Measurements from ENCODE around the gene PRTFDC1. TPM values are rescaled to one million over a fixed set of nuclear protein-coding genes. Genes with fewer than 3 reads are reported as not detected.
A peak's percentile ranks its signal among the peaks of the same experiment; 100 is the strongest.

Gene PRTFDC1
- total and polyA plus RNA-seq, 2 of the 13 experiments (the other 11 are each of a cell fraction or from before 2014, with no cell fraction given): not detected

DNA sequence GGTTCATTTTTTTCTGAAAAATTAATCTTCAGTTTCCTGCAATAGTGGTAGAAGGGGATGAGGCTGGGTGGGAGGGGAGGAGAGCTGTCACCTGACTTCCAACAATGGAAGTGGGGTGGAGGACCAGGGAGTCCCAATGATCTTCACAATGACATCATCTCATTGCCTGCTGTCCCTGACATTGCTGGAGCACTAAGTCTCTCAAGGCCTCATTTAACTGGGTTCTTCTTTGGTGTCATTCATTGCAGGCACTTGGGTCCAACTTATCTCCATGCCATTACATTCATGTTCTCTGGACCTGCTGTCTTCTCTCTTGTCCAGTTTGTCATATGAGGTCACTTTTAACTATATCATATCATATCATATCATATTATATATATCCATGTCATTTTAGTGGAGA lies 34.4 kb downstream of the PRTFDC1 start:
- in situ Hi-C loops (cut with HindIII; ENCODE audit: extremely low pct_ligation_motif_present, low pct_unique_long_range_greater_than_20kb) (no loop called here), intact Hi-C loops (cut with micrococcal nuclease; ENCODE audit: unreplicated experiment) (no loop called here)
- Histone ChIP-seq H3K27me3 (ENCODE audit: control insufficient read depth in 1 of 2, insufficient read depth in 2 of 2, low read length in 2 of 2) (no peaks in the 10 kb centered on the region; a peak in 1 of 5 replicates), H3K9me3 (ENCODE audit: low read length) (no peaks in the 10 kb centered on the region), H3K4me1 (ENCODE audit: insufficient read depth, low read length) (no peaks in the 10 kb centered on the region), H3K27ac (ENCODE audit: extremely low read length, insufficient read depth, low read length) (no peak overlapping the region), H2AFZ (ENCODE audit: low read length) (no peak overlapping the region), H3K36me3 (replicated peaks in 1 of 2; ENCODE audit: control insufficient read depth in 1 of 2, insufficient read depth in 2 of 2, low read length in 2 of 2) (no peaks in the 10 kb centered on the region), H3K4me3 (replicated peaks in 1 of 3; ENCODE audit: insufficient read depth in 1 of 3, low read depth in 2 of 3, low read length in 3 of 3) (no peak overlapping the region), H3K9ac (ENCODE audit: insufficient read depth, low read depth, low read length) (no peak overlapping the region), H4K20me1 (ENCODE audit: insufficient read depth, low read length) (no peaks in the 10 kb centered on the region), H3K4me2 (ENCODE audit: low read depth, low read length) (no peak overlapping the region), H3K79me2 (ENCODE audit: insufficient read depth, low read length) (no peaks in the 10 kb centered on the region)
- ATAC-seq (no peak), DNase-seq (ENCODE audit: low spot score) (no peak), FAIRE-seq (no peak)
- TF ChIP-seq CHD2 (IDR thresholded peaks at IDR 0.05; ENCODE audit: low read depth, low read length): no peak
- TF ChIP-seq ZNF281 (CRISPR knock-in tag; IDR thresholded peaks at IDR 0.05; ENCODE audit: borderline replicate concordance): no peak
- TF ChIP-seq ZNF468 (CRISPR knock-in tag; IDR thresholded peaks at IDR 0.05): no peak
- TF ChIP-seq MAFK (conservative IDR thresholded peaks at IDR 0.05 in 1 of 2, IDR thresholded peaks at IDR 0.05 in 1 of 2; ENCODE audit: low read length in 2 of 2): no peak
- peak; percentile 69 for TF ChIP-seq ATF7 (IDR thresholded peaks at IDR 0.05)
- no peak for TF ChIP-seq ATF7 (CRISPR knock-in tag; IDR thresholded peaks at IDR 0.05)
- no peak for TF ChIP-seq ZNF530 (CRISPR knock-in tag; IDR thresholded peaks at IDR 0.05; ENCODE audit: low read depth)
- TF ChIP-seq ZNF30 (CRISPR knock-in tag; IDR thresholded peaks at IDR 0.05): no peak
- TF ChIP-seq CREB1 (IDR thresholded peaks at IDR 0.05): 0 out of 2 replicates have a peak, but pooled peaks have one; percentile 9
- TF ChIP-seq CREB1 (CRISPR knock-in tag; IDR thresholded peaks at IDR 0.05): no peak
- POLR2A ChIA-PET: no interaction called here
- no TSS peak for BruUV-seq (replicated peaks)
- CTCF ChIA-PET (ENCODE audit: low intra/inter-chr PET ratio, low total read pairs): no interaction called here
